Measurements from ENCODE around the gene CENPN.

GRCh38 chr16:81077076-81077940, 70.3 kb downstream of the CENPN start, which contains the start of gene C16orf46:
- TF ChIP-seq CTCF (IDR thresholded peaks at IDR 0.05; ENCODE audit: low read length) (no peak), EZH2 (optimal IDR thresholded peaks at IDR 0.05; ENCODE audit: low read depth, low read length) (no peak)
